ENCODE results near the gene GMPPB. TPM values are rescaled to one million over a fixed set of nuclear protein-coding genes. Genes with fewer than 3 reads are reported as not detected.

The GMPPB gene
- total and polyA plus RNA-seq, 4 donors, result 12.6 to 57.8 (median 35.6) TPM

DNA sequence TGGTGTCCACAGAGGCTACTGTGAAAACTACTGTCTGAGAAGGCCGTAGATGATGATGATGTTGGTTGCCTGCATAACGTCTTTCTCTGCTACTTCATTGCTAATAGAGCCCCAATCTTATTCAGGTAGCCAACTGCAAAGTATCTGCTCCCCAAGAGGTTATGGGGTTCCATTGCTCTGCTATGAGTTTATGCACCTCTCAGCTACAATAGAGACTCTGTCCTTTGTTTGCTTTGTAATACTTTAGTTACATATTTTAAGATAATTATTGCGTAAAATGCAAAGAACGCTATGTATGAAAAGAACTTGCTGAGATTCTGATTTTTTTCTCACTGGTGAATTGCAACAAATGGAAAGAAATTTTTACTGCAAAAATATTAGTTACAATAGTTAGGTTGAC is 27.8 kb upstream of the GMPPB start:
- Histone ChIP-seq H3K27me3 (ENCODE audit: control insufficient read depth in 4 of 4, insufficient read depth in 4 of 4, low read length in 3 of 4) (no peaks in the 10 kb centered on the region), H3K9ac (ENCODE audit: low read depth in 1 of 2, low read length in 2 of 2) (no peak overlapping the region), H3K36me3 (ENCODE audit: control insufficient read depth in 4 of 4, insufficient read depth in 3 of 4, low read depth in 1 of 4, low read length in 3 of 4) (peaks cover 0 to 5% (median 2%) of the 10 kb centered on the region in 4 donors), H3K4me3 (ENCODE audit: low read depth in 1 of 3, low read length in 3 of 3) (no peak overlapping the region), H3K4me1 (ENCODE audit: control insufficient read depth in 4 of 4, insufficient read depth in 4 of 4, low read length in 3 of 4) (peaks cover 0 to 2% (median 1%) of the 10 kb centered on the region in 4 donors), H3K27ac (ENCODE audit: low read depth in 1 of 2, low read length in 2 of 2) (no peak overlapping the region), H3K9me3 (ENCODE audit: control insufficient read depth in 4 of 4, low read length in 3 of 4) (no peaks in the 10 kb centered on the region)
- no peak for DNase-seq (ENCODE audit: low spot score)
- WGBS, result 93% methylated on average over 4 of the region's 4 CpGs
- TF ChIP-seq TAF1 (conservative IDR thresholded peaks at IDR 0.05) (no peak), RAD21 (IDR thresholded peaks at IDR 0.05) (no peak), RXRA (IDR thresholded peaks at IDR 0.05) (no peak), FOXA2 (IDR thresholded peaks at IDR 0.05) (no peak), HNF4G (IDR thresholded peaks at IDR 0.05) (no peak), GABPA (IDR thresholded peaks at IDR 0.05 in 1 of 2, conservative IDR thresholded peaks at IDR 0.05 in 1 of 2) (no peak), EGR1 (IDR thresholded peaks at IDR 0.05; ENCODE audit: low read depth in 2 of 2) (no peak), NR2F2 (IDR thresholded peaks at IDR 0.05) (no peak), JUND (IDR thresholded peaks at IDR 0.05) (no peak), HNF4A (conservative IDR thresholded peaks at IDR 0.05) (no peak), SP1 (IDR thresholded peaks at IDR 0.05) (no peak), FOXA1 (IDR thresholded peaks at IDR 0.05) (no peak), YY1 (IDR thresholded peaks at IDR 0.05) (no peak)
- TF ChIP-seq, protein P1, sequence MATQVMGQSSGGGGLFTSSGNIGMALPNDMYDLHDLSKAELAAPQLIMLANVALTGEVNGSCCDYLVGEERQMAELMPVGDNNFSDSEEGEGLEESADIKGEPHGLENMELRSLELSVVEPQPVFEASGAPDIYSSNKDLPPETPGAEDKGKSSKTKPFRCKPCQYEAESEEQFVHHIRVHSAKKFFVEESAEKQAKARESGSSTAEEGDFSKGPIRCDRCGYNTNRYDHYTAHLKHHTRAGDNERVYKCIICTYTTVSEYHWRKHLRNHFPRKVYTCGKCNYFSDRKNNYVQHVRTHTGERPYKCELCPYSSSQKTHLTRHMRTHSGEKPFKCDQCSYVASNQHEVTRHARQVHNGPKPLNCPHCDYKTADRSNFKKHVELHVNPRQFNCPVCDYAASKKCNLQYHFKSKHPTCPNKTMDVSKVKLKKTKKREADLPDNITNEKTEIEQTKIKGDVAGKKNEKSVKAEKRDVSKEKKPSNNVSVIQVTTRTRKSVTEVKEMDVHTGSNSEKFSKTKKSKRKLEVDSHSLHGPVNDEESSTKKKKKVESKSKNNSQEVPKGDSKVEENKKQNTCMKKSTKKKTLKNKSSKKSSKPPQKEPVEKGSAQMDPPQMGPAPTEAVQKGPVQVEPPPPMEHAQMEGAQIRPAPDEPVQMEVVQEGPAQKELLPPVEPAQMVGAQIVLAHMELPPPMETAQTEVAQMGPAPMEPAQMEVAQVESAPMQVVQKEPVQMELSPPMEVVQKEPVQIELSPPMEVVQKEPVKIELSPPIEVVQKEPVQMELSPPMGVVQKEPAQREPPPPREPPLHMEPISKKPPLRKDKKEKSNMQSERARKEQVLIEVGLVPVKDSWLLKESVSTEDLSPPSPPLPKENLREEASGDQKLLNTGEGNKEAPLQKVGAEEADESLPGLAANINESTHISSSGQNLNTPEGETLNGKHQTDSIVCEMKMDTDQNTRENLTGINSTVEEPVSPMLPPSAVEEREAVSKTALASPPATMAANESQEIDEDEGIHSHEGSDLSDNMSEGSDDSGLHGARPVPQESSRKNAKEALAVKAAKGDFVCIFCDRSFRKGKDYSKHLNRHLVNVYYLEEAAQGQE (IDR thresholded peaks at IDR 0.05), result no peak
- TF ChIP-seq, protein P2, sequence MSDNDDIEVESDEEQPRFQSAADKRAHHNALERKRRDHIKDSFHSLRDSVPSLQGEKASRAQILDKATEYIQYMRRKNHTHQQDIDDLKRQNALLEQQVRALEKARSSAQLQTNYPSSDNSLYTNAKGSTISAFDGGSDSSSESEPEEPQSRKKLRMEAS (IDR thresholded peaks at IDR 0.05), result no peak
- TF ChIP-seq, protein P3, sequence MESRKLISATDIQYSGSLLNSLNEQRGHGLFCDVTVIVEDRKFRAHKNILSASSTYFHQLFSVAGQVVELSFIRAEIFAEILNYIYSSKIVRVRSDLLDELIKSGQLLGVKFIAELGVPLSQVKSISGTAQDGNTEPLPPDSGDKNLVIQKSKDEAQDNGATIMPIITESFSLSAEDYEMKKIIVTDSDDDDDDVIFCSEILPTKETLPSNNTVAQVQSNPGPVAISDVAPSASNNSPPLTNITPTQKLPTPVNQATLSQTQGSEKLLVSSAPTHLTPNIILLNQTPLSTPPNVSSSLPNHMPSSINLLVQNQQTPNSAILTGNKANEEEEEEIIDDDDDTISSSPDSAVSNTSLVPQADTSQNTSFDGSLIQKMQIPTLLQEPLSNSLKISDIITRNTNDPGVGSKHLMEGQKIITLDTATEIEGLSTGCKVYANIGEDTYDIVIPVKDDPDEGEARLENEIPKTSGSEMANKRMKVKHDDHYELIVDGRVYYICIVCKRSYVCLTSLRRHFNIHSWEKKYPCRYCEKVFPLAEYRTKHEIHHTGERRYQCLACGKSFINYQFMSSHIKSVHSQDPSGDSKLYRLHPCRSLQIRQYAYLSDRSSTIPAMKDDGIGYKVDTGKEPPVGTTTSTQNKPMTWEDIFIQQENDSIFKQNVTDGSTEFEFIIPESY (IDR thresholded peaks at IDR 0.05), result no peak
- TF ChIP-seq, protein P4, sequence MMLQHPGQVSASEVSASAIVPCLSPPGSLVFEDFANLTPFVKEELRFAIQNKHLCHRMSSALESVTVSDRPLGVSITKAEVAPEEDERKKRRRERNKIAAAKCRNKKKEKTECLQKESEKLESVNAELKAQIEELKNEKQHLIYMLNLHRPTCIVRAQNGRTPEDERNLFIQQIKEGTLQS (IDR thresholded peaks at IDR 0.05), result no peak
- TF ChIP-seq, protein P5, sequence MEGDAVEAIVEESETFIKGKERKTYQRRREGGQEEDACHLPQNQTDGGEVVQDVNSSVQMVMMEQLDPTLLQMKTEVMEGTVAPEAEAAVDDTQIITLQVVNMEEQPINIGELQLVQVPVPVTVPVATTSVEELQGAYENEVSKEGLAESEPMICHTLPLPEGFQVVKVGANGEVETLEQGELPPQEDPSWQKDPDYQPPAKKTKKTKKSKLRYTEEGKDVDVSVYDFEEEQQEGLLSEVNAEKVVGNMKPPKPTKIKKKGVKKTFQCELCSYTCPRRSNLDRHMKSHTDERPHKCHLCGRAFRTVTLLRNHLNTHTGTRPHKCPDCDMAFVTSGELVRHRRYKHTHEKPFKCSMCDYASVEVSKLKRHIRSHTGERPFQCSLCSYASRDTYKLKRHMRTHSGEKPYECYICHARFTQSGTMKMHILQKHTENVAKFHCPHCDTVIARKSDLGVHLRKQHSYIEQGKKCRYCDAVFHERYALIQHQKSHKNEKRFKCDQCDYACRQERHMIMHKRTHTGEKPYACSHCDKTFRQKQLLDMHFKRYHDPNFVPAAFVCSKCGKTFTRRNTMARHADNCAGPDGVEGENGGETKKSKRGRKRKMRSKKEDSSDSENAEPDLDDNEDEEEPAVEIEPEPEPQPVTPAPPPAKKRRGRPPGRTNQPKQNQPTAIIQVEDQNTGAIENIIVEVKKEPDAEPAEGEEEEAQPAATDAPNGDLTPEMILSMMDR (IDR thresholded peaks at IDR 0.05; ENCODE audit: low read depth, low read length, missing input control), result no peak

Measured in liver (tissue), 9 donors.